Mesendoderm (in vitro differentiated cells): ENCODE data around the gene LSM10.

ENCODE experiments used
- DNase-seq: peaks from one replicate; pipeline ENCODE4 v3.0.0; 2013
- H2AK5ac ChIP-seq: 2 replicates; pipeline ENCODE4 v1.6.1; 2013; ENCODE audit warnings: low read length, inconsistent platforms
- H2BK120ac ChIP-seq: 2 replicates; pipeline ENCODE4 v1.6.1; 2013; ENCODE audit warnings: low read depth, mild to moderate bottlenecking, low read length, moderate library complexity, mixed read lengths
- H2BK15ac ChIP-seq: replicated peaks from 2 replicates; pipeline ENCODE4 v1.6.1; 2013; ENCODE audit warnings: low read depth, mild to moderate bottlenecking, moderate library complexity
- H2BK5ac ChIP-seq: 2 replicates; pipeline ENCODE4 v1.6.1; 2013; ENCODE audit warnings: low read length, inconsistent platforms
- H3K18ac ChIP-seq: 2 replicates; pipeline ENCODE4 v1.6.1; 2013; ENCODE audit warnings: mild to moderate bottlenecking, low read length, mixed read lengths
- H3K23ac ChIP-seq: one replicate; pipeline ENCODE4 v1.6.1; 2013; ENCODE audit warnings: low read length
- H3K27ac ChIP-seq: 2 replicates; pipeline ENCODE4 v1.5.1; 2013; ENCODE audit warnings: low read depth, mild to moderate bottlenecking, inconsistent platforms, low read length, moderate library complexity
- H3K27me3 ChIP-seq: 2 replicates; pipeline ENCODE4 v1.6.1; 2013; ENCODE audit warnings: low read length, control low read depth, mild to moderate bottlenecking, inconsistent platforms; ENCODE audit not compliant: insufficient read depth, poor library complexity
- H3K36me3 ChIP-seq: 2 replicates; pipeline ENCODE4 v1.6.1; 2013; ENCODE audit warnings: low read length, inconsistent platforms; ENCODE audit not compliant: control insufficient read depth, insufficient read depth
- H3K4ac ChIP-seq: one replicate; pipeline ENCODE4 v1.6.1; 2013; ENCODE audit warnings: low read depth, mild to moderate bottlenecking, low read length, moderate library complexity
- H3K4me1 ChIP-seq: 2 replicates; pipeline ENCODE4 v1.6.1; 2013; ENCODE audit warnings: low read depth, low read length, inconsistent platforms; ENCODE audit not compliant: control insufficient read depth
- H3K4me2 ChIP-seq: 2 replicates; pipeline ENCODE4 v1.6.1; 2013; ENCODE audit warnings: low read length
- H3K4me3 ChIP-seq: 2 replicates; pipeline ENCODE4 v1.5.1; 2013; ENCODE audit warnings: mild to moderate bottlenecking, low read length
- H3K56ac ChIP-seq: one replicate; pipeline ENCODE4 v1.6.1; 2013; ENCODE audit warnings: low read length
- H3K79me1 ChIP-seq: 2 replicates; pipeline ENCODE4 v1.6.1; 2013; ENCODE audit warnings: low read length, inconsistent platforms
- H3K79me2 ChIP-seq: 2 replicates; pipeline ENCODE4 v1.6.1; 2013; ENCODE audit warnings: mild to moderate bottlenecking, low read length; ENCODE audit not compliant: control insufficient read depth, insufficient read depth
- H3K9ac ChIP-seq: 2 replicates; pipeline ENCODE4 v1.6.1; 2013; ENCODE audit warnings: low read length, inconsistent platforms
- H4K5ac ChIP-seq: one replicate; pipeline ENCODE4 v1.6.1; 2013; ENCODE audit warnings: low read length
- H4K8ac ChIP-seq: one replicate; pipeline ENCODE4 v1.6.1; 2013; ENCODE audit warnings: low read depth, mild to moderate bottlenecking, control low read depth, low read length, moderate library complexity
- WGBS: extraction: QIAGEN DNeasy Blood & Tissue Kit; methylation state at CpG from one replicate; pipeline ENCODE4 v1.1.7; 2013; ENCODE audit warnings: low lambda C conversion rate, missing lambda C conversion rate; ENCODE audit not compliant: insufficient coverage; ENCODE audit errors: extremely low coverage; 5-methylcytosine and 5-hydroxymethylcytosine counted together

LSM10 gene

GRCh38 chr1:36417931-36418330 is 20.2 kb upstream of the LSM10 start:
- no CpG with 5 or more reads among the region's 9 CpGs for WGBS
- Histone ChIP-seq H3K79me2 (no peaks in the 10 kb centered on the region), H2BK120ac (no peak overlapping the region), H2AK5ac (no peak overlapping the region), H3K4me3 (no peak overlapping the region), H3K36me3 (no peaks in the 10 kb centered on the region), H3K4ac (no peak overlapping the region), H4K5ac (no peak overlapping the region), H3K18ac (no peak overlapping the region), H3K9ac (no peak overlapping the region), H2BK15ac (no peak overlapping the region), H3K4me1 (no peaks in the 10 kb centered on the region), H3K79me1 (no peaks in the 10 kb centered on the region), H3K27ac (no peak overlapping the region), H4K8ac (no peak overlapping the region), H3K23ac (no peak overlapping the region), H3K4me2 (no peak overlapping the region), H2BK5ac (no peak overlapping the region), H3K56ac (no peak overlapping the region), H3K27me3 (no peaks in the 10 kb centered on the region)
- no peak for DNase-seq

DNA sequence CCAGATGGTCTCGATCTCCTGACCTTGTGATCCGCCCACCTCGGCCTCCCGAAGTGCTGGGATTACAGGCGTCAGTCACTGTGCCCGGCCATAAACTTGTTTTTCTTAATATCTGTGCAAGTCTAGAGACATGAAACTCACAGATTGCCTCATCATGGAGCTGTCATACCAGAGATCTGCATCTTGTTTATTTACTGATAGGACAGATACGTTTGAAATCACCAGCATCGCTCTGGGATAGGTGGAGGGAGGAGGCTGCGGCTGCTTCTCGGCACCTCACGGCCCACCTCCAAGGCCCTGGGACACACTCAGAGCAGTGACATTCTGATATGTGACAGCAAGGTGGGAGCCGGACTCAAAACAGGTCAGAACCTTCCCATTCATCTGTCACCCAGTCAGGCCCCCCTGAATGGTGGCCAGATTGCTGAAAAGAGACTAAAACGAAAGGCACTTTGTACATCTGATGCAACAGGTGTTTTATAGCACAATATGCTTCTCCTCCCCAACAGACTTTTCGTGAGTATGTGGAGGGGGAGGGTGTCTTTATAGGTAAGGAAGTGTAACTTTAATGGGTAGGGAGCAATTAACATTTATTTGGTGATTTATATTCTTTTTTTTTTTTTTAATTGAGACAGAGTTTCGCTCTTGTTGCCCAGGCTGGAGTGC is 18.1 kb upstream of the LSM10 start:
- Histone ChIP-seq H3K4ac (no peak overlapping the region), H3K18ac (no peak overlapping the region), H3K27ac (no peak overlapping the region), H3K4me2 (no peak overlapping the region), H3K79me2 (no peaks in the 10 kb centered on the region), H3K4me3 (no peak overlapping the region), H2BK120ac (no peak overlapping the region), H2BK15ac (no peak overlapping the region), H3K27me3 (no peaks in the 10 kb centered on the region), H3K56ac (no peak overlapping the region), H2BK5ac (no peak overlapping the region), H3K79me1 (no peaks in the 10 kb centered on the region), H3K9ac (no peak overlapping the region), H2AK5ac (no peak overlapping the region), H4K8ac (no peak overlapping the region), H3K36me3 (no peaks in the 10 kb centered on the region), H4K5ac (no peak overlapping the region), H3K4me1 (no peaks in the 10 kb centered on the region), H3K23ac (no peak overlapping the region)
- no CpG with 5 or more reads among the region's 15 CpGs for whole genome bisulfite sequencing
- no peak for DNase-seq

DNA sequence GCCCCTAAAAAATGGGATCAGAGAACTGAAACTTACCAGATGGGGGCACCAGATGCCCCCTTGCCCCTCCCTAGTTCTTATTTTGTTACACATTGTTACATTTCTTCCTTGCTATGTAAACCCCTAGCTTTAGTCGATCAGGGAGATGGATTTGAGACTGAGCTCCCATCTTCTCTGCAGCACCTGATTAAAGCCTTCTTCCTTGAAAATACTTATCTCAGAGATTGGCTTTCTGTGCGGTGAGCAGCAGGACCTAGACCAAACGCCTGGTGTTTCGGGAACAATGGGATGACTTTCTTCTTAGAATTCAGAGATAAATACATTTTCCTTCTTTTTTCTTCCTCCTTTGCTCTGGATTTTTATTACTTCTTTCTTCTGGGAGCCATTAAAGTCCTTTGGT is 16.7 kb upstream of the LSM10 start:
- no peak overlapping the region for H3K23ac ChIP-seq
- H2AK5ac ChIP-seq, result no peak overlapping the region
- H3K4ac ChIP-seq, result no peak overlapping the region
- no CpG with 5 or more reads among the region's 4 CpGs for WGBS
- H3K79me1 ChIP-seq, result no peaks in the 10 kb centered on the region
- H4K5ac ChIP-seq, result no peak overlapping the region
- H3K27me3 ChIP-seq, result no peaks in the 10 kb centered on the region
- no peaks in the 10 kb centered on the region for H3K36me3 ChIP-seq
- no peak overlapping the region for H3K9ac ChIP-seq
- no peak for DNase-seq
- H3K4me1 ChIP-seq, result no peaks in the 10 kb centered on the region
- no peak overlapping the region for H3K18ac ChIP-seq
- H2BK15ac ChIP-seq, result no peak overlapping the region
- no peak overlapping the region for H3K4me2 ChIP-seq
- no peaks in the 10 kb centered on the region for H3K79me2 ChIP-seq
- no peak overlapping the region for H3K56ac ChIP-seq
- no peak overlapping the region for H2BK5ac ChIP-seq
- H3K27ac ChIP-seq, result no peak overlapping the region
- H2BK120ac ChIP-seq, result no peak overlapping the region
- no peak overlapping the region for H3K4me3 ChIP-seq
- H4K8ac ChIP-seq, result no peak overlapping the region

- no CpG with 5 or more reads among the region's 11 CpGs for WGBS
- no peak overlapping the region for H2BK120ac ChIP-seq
- no peak overlapping the region for H3K4me3 ChIP-seq
- H3K4me2 ChIP-seq, result no peak overlapping the region
- H3K79me1 ChIP-seq, result no peaks in the 10 kb centered on the region
- no peak overlapping the region for H4K8ac ChIP-seq
- no peak overlapping the region for H3K4ac ChIP-seq
- DNase-seq, result peak; percentile 67
- no peak overlapping the region for H3K9ac ChIP-seq
- no peak overlapping the region for H4K5ac ChIP-seq
- no peak overlapping the region for H2BK5ac ChIP-seq
- H3K4me1 ChIP-seq, result no peaks in the 10 kb centered on the region
- no peak overlapping the region for H2AK5ac ChIP-seq
- no peaks in the 10 kb centered on the region for H3K27me3 ChIP-seq
- no peaks in the 10 kb centered on the region for H3K36me3 ChIP-seq
- H3K23ac ChIP-seq, result no peak overlapping the region
- H3K18ac ChIP-seq, result no peak overlapping the region
- H3K56ac ChIP-seq, result no peak overlapping the region
- no peaks in the 10 kb centered on the region for H3K79me2 ChIP-seq
- H3K27ac ChIP-seq, result no peak overlapping the region
- no peak overlapping the region for H2BK15ac ChIP-seq
Observed at GRCh38 chr1:36411674-36412648, 14.3 kb upstream of the LSM10 start.

GRCh38 chr1:36408479-36408878 is 10.8 kb upstream of the LSM10 start:
- no peaks in the 10 kb centered on the region for H3K36me3 ChIP-seq
- H3K56ac ChIP-seq, result no peak overlapping the region
- H2AK5ac ChIP-seq, result no peak overlapping the region
- H3K4me1 ChIP-seq, result no peaks in the 10 kb centered on the region
- no peak overlapping the region for H4K5ac ChIP-seq
- H3K27me3 ChIP-seq, result no peaks in the 10 kb centered on the region
- H3K79me1 ChIP-seq, result no peaks in the 10 kb centered on the region
- no peak overlapping the region for H2BK120ac ChIP-seq
- no peak for DNase-seq
- no peak overlapping the region for H3K4ac ChIP-seq
- H4K8ac ChIP-seq, result no peak overlapping the region
- H3K4me3 ChIP-seq, result no peak overlapping the region
- no peak overlapping the region for H2BK15ac ChIP-seq
- WGBS, result no CpG with 5 or more reads among the region's 2 CpGs
- no peaks in the 10 kb centered on the region for H3K79me2 ChIP-seq
- no peak overlapping the region for H3K18ac ChIP-seq
- H3K27ac ChIP-seq, result no peak overlapping the region
- H2BK5ac ChIP-seq, result no peak overlapping the region
- H3K9ac ChIP-seq, result no peak overlapping the region
- H3K4me2 ChIP-seq, result no peak overlapping the region
- no peak overlapping the region for H3K23ac ChIP-seq
